GM12874 (cell line): Measurements from ENCODE around the gene CHRDL1.

ENCODE experiments used
- TF ChIP-seq, protein P1 (sequence below): IDR thresholded peaks from 2 replicates; pipeline ENCODE4 v1.5.1; 2011; ENCODE audit warnings: low read depth, mild to moderate bottlenecking, control low read depth, low read length, moderate library complexity; ENCODE audit not compliant: insufficient read depth

The CHRDL1 gene

DNA sequence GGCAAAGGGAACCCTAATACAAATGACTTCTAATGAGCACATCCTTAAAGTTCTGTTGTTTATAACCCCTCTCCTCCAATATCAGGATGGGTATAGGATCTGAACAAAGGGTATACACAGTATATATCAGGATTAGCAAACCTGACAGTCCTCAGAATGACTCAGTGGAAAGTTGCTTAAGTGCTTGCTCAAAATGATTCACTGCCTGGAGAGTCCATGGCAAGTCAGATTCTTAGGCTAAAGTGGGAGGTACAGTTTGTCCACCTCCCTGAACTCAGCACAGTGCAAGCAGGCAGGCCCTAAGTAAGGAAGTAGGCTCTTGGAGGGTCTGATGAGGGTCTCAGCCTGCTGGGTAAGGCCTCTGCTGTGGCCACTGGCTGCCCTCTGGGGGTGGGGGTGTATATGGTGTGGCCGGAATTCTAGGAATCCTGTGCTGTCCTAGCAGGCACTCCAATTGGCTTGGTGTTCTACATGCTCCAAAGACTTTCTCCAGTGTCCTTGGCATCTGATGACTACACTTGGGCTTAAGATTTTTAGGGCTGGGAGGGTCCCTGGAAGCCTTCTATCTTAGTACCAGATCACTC is 54.3 kb downstream of the CHRDL1 start:
- TF ChIP-seq, protein P1, sequence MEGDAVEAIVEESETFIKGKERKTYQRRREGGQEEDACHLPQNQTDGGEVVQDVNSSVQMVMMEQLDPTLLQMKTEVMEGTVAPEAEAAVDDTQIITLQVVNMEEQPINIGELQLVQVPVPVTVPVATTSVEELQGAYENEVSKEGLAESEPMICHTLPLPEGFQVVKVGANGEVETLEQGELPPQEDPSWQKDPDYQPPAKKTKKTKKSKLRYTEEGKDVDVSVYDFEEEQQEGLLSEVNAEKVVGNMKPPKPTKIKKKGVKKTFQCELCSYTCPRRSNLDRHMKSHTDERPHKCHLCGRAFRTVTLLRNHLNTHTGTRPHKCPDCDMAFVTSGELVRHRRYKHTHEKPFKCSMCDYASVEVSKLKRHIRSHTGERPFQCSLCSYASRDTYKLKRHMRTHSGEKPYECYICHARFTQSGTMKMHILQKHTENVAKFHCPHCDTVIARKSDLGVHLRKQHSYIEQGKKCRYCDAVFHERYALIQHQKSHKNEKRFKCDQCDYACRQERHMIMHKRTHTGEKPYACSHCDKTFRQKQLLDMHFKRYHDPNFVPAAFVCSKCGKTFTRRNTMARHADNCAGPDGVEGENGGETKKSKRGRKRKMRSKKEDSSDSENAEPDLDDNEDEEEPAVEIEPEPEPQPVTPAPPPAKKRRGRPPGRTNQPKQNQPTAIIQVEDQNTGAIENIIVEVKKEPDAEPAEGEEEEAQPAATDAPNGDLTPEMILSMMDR: no peak

DNA sequence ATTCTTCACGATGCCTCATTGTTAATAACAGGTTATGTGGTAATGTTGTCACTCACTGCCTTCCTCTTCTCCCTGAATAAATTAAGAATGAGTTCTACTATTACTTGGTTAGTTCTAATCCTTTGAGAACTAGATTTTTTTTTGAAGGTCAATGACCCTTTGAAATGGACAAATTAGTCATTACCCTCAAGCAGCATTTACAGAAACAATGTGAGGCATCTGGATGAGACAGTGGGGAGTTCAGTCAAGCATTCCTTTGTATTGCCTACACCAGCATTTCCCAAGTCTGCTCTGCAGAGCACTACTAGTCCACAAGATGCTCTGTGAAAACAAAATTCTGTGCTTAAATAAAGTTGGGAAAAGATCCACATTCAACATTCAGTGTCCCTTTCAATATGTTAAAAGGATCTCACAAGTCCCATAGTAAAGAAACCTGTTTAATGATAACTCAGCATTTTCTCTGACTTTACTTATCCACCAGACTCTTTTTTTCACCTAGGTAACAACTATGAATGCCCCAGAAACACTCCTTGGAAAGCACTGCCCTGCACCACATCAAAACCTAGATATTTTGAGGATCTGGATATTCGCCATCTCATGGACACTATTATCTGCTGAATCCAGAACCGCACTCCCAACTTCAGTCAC is 60.6 kb downstream of the CHRDL1 start:
- TF ChIP-seq, protein P1: no peak

DNA sequence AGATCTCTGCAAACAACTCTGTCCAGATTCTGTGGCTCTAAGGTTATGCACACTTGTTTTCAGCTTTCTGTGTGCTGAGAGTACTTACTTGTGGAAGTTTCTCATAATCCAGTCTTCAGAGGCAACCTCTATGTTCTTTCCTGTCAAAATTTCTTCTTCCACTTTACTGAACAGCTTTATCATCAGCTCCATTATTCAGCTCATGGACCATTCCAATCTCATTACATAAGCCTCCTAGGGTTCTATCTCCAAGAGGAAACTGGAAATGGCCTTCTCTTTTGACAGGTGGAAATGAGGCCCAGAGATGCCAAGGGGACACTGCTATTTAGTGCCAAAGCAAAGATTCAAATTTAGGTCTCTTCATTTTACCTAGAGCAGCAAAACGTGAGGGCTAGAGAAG is 61.3 kb downstream of the CHRDL1 start:
- TF ChIP-seq, protein P1: no peak

DNA sequence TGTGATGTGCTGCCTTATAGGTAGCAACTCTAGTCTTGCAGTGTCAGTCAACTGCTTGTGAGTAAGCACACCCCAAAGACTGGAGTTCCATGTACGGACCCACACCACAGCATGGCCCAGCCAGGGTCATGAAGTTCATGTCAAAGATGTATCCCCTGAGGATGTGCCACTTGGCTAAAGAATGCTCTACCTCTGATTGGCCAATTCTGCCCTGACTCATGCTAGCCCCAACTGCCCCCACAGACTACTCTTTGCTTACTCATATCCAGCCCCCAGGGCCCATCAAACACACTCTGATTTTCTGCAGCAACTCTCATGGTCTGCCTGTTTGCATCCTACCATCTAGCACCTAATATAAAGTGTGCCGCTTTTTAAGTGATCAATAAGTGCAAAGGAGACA is 62.5 kb downstream of the CHRDL1 start:
- TF ChIP-seq, protein P1: no peak

DNA sequence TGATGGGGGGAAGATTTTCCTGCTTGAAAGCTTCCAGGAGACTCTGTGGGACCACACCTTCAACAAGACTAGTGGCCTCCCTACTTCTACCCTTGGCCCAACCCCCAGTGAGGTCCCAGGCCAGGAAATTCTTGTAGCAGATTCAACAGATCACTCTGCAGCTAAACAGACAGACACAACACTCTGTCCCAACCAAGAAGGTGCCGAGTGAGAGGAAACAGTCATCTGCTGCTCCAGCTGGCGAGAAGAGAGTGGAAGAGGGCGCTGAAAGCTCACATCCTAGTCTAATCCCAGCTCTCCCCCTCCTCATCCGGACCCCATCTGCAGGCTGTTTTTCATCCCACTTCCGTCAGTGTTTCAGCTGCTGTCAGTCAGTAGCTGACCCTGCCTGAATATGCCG is 63.4 kb downstream of the CHRDL1 start:
- TF ChIP-seq, protein P1: no peak

DNA sequence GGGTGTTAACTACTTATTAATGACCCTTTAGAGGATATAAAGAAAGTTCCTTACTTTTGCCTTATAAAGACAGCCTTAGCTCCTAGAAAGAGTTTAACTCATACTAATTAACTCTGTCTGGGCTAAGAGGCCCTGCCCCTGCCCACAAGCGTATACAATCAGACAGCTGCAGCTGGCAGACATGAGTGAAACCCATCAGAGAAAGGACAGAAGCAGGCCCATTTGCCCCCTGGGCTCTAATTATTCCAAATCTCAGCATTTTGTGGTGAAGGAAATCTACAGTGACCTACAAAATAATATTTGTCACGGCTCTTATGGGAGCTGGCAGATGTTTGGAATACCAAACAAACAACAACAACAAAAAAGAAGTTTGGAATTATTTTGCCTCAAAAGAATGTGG is 71.8 kb downstream of the CHRDL1 start:
- TF ChIP-seq, protein P1: no peak

DNA sequence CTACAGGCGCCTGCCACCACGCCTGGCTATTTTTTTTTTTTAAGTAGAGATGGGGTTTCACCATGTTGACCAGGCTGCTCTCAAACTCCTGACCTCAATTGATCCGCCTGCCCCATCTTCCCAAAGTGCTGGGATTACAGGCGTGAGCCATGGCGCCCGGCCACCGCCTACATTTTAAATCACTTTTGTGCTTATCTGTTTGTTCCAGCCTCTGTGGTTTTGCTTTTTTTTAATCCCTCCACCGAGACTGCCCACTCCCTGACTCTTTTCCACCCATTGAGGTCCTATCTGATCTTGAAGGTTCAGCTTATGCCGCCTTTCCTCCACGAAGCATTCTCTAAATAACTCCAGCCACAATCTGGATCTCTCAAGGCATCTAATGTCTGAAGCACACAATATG is 73.5 kb downstream of the CHRDL1 start:
- TF ChIP-seq, protein P1: no peak
